ENCODE results near the gene SCFD2.

- TF ChIP-seq, protein P1, sequence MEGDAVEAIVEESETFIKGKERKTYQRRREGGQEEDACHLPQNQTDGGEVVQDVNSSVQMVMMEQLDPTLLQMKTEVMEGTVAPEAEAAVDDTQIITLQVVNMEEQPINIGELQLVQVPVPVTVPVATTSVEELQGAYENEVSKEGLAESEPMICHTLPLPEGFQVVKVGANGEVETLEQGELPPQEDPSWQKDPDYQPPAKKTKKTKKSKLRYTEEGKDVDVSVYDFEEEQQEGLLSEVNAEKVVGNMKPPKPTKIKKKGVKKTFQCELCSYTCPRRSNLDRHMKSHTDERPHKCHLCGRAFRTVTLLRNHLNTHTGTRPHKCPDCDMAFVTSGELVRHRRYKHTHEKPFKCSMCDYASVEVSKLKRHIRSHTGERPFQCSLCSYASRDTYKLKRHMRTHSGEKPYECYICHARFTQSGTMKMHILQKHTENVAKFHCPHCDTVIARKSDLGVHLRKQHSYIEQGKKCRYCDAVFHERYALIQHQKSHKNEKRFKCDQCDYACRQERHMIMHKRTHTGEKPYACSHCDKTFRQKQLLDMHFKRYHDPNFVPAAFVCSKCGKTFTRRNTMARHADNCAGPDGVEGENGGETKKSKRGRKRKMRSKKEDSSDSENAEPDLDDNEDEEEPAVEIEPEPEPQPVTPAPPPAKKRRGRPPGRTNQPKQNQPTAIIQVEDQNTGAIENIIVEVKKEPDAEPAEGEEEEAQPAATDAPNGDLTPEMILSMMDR (IDR thresholded peaks at IDR 0.05; ENCODE audit: low read depth, low read length): no peak
- no peak for TF ChIP-seq EZH2phosphoT487 (IDR thresholded peaks at IDR 0.05; ENCODE audit: low read depth)
Measured at GRCh38 chr4:53076374-53076958, 289.4 kb downstream of the SCFD2 start.
